Measurements from ENCODE around the gene CD93.

GRCh38 chr20:23046431-23046830, 39.7 kb downstream of the CD93 start:
- TF ChIP-seq CTCF (IDR thresholded peaks at IDR 0.05) = no peak
- no peak for TF ChIP-seq POLR2A (IDR thresholded peaks at IDR 0.05)

All from testis (tissue), 2 donors.